Brain microvascular endothelial cell (primary cell): ENCODE measurements around the gene SPOCK3.

ENCODE experiments used
- DNase-seq: peaks from one replicate; pipeline ENCODE4 v3.0.0-alpha.2; 2020
- H3K27ac ChIP-seq: fragments of 250-450 bp; sonication (Bioruptor Pico); 2 replicates; pipeline ENCODE4 v1.5.1; 2020; ENCODE audit warnings: mild to moderate bottlenecking, moderate library complexity
- H3K27me3 ChIP-seq: fragments of 250-450 bp; sonication (Bioruptor Pico); replicated peaks from 2 replicates; pipeline ENCODE4 v1.5.1; 2020; ENCODE audit warnings: mild to moderate bottlenecking
- H3K36me3 ChIP-seq: fragments of 250-450 bp; sonication (Bioruptor Pico); replicated peaks from 2 replicates; pipeline ENCODE4 v1.5.1; 2020; ENCODE audit warnings: mild to moderate bottlenecking
- H3K4me3 ChIP-seq: 2 replicates; pipeline ENCODE4 v1.5.1; 2011; ENCODE audit warnings: low read depth, mild to moderate bottlenecking, control low read depth, low read length, moderate library complexity
- in situ Hi-C: cut with HindIII; loops from 2 replicates; pipeline ENCODE4 v1.10.0; 2017; ENCODE audit warnings: low sequenced_read_pairs, low pct_ligation_motif_present
- TF ChIP-seq, protein P1 (sequence below): IDR thresholded peaks from 2 replicates; pipeline ENCODE4 v1.5.1; 2011; ENCODE audit warnings: low read depth, mild to moderate bottlenecking, moderate library complexity, low read length, control low read depth, inconsistent platforms; ENCODE audit errors: missing control alignments

SPOCK3 gene

GRCh38 chr4:167119392-167119791, 114.9 kb downstream of the SPOCK3 start:
- TF ChIP-seq, protein P1, sequence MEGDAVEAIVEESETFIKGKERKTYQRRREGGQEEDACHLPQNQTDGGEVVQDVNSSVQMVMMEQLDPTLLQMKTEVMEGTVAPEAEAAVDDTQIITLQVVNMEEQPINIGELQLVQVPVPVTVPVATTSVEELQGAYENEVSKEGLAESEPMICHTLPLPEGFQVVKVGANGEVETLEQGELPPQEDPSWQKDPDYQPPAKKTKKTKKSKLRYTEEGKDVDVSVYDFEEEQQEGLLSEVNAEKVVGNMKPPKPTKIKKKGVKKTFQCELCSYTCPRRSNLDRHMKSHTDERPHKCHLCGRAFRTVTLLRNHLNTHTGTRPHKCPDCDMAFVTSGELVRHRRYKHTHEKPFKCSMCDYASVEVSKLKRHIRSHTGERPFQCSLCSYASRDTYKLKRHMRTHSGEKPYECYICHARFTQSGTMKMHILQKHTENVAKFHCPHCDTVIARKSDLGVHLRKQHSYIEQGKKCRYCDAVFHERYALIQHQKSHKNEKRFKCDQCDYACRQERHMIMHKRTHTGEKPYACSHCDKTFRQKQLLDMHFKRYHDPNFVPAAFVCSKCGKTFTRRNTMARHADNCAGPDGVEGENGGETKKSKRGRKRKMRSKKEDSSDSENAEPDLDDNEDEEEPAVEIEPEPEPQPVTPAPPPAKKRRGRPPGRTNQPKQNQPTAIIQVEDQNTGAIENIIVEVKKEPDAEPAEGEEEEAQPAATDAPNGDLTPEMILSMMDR, result no peak
- no peak overlapping the region for H3K4me3 ChIP-seq
- DNase-seq, result no peak
- no peaks in the 10 kb centered on the region for H3K27me3 ChIP-seq
- H3K36me3 ChIP-seq, result no peaks in the 10 kb centered on the region
- no peak overlapping the region for H3K27ac ChIP-seq
- in situ Hi-C loops, result no loop called here

DNA sequence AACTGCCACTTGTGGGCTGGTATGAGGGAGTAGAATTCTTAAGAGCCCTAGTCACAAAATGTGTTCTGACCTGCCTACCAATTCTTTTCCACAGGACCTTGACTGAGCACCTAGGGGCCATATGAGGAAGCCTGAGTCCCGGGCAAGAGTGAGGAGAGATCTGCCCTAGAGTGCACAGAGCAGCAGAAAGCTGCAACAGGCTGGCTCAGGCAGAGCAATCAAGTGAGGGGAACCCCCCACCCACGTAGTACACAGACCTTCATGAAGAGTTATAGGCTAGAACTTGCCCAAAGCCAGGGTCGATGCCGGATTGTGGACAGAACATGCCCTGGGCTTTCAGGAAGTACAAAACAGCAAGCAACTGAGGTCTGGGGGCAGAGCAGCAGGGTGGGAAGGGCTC, 117.0 kb downstream of the SPOCK3 start:
- in situ Hi-C loops, result no loop called here
- no peak overlapping the region for H3K4me3 ChIP-seq
- no peaks in the 10 kb centered on the region for H3K27me3 ChIP-seq
- TF ChIP-seq, protein P1, result no peak
- H3K27ac ChIP-seq, result no peak overlapping the region
- no peak for DNase-seq
- no peaks in the 10 kb centered on the region for H3K36me3 ChIP-seq

DNA sequence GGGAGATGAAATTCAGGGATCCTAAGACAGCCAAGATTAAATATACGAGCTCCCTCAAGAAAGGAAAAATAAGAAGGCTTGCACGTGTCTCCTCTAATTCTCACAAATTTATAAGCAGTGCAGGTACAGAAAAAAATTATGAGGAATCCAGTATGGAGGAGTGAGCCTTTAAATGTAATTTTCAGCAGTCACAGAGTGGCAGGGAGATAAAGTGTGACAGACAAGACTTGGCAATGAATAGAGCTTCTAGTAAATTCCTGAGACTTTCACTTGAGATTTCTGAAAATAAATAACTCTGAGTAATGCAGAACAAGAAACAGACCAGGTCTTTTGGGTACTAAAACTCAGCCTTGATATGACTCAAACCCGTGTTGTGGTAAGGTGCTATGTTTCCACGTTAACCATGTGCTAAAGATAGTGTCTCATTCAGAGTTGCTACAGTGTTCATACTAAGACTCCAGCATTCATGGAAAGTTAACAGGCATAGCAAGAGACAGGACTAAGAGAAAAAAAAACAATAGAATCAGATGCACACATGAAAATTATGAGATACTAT, 119.8 kb downstream of the SPOCK3 start:
- Histone ChIP-seq H3K36me3 (no peaks in the 10 kb centered on the region), H3K27me3 (no peaks in the 10 kb centered on the region), H3K4me3 (no peak overlapping the region), H3K27ac (no peak overlapping the region)
- in situ Hi-C loops, result no loop called here
- no peak for DNase-seq
- TF ChIP-seq, protein P1, result no peak

GRCh38 chr4:167111622-167112021, 122.7 kb downstream of the SPOCK3 start:
- in situ Hi-C loops, result no loop called here
- Histone ChIP-seq H3K4me3 (no peak overlapping the region), H3K27me3 (no peaks in the 10 kb centered on the region), H3K36me3 (no peaks in the 10 kb centered on the region), H3K27ac (no peak overlapping the region)
- DNase-seq, result no peak
- TF ChIP-seq, protein P1, result no peak

DNA sequence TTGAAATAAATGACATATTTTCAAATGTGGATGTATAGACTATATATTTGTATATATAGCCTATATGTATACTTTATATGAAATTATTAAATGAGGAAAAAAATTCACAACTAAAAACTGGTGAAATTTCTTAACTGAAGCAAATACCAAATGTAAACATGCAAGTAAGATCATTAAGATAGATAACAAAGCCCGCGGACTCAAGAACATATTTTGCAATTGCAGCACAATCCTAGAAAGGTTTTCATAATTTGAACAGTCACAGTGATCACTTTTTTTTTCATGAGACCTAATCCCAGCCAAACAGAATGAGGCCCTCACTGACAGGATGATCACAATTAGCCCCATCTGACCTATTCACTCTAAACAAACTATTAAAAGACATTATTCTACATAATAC, 123.2 kb downstream of the SPOCK3 start:
- Histone ChIP-seq H3K27me3 (no peaks in the 10 kb centered on the region), H3K27ac (no peak overlapping the region), H3K4me3 (no peak overlapping the region), H3K36me3 (no peaks in the 10 kb centered on the region)
- TF ChIP-seq, protein P1, result no peak
- no peak for DNase-seq
- in situ Hi-C loops, result no loop called here

GRCh38 chr4:167109859-167110258, 124.4 kb downstream of the SPOCK3 start:
- TF ChIP-seq, protein P1, result no peak
- no peak for DNase-seq
- Histone ChIP-seq H3K27ac (no peak overlapping the region), H3K4me3 (no peak overlapping the region), H3K27me3 (no peaks in the 10 kb centered on the region), H3K36me3 (no peaks in the 10 kb centered on the region)
- in situ Hi-C loops, result no loop called here
